MCF 10A (cell line): ENCODE measurements around the gene INS. TPM values are rescaled to one million over a fixed set of nuclear protein-coding genes. Genes with fewer than 3 reads are reported as not detected.
"Not testable (repeated sequence)": the region's sequence is repeated elsewhere in the genome, so short reads cannot be mapped to it uniquely, and the experiment has no call there.

Source experiments
- BruUV-seq: library from RNA; stranded (reverse); fragments of 400-500 nt; replicated peaks from 2 replicates; lab custom pipeline; 2021; lab: Mats Ljungman, UMichigan
- CTCF ChIA-PET: fragments of 300-600 bp; sonication (Branson Sonifier 250); formaldehyde crosslinking; extraction: SDS; loops from one replicate; lab custom pipeline; 2021; ENCODE audit warnings: antibody characterized with exemption, inconsistent platforms; lab: Yijun Ruan, JAX
- POLR2A ChIA-PET: fragments of 300-600, 350-650 bp; sonication (Branson Sonifier 250); formaldehyde crosslinking; extraction: SDS; loops from one replicate; lab custom pipeline; 2020; ENCODE audit warnings: antibody characterized with exemption, inconsistent platforms; lab: Yijun Ruan, JAX
- DNase-seq: peaks from one replicate; pipeline ENCODE4 v3.0.0-alpha.2; 2018; ENCODE audit not compliant: unreplicated experiment
- H3K27ac Mint-ChIP-seq: one replicate; pipeline ENCODE4 v1.8.0; 2022; ENCODE audit warnings: mild to moderate bottlenecking, low read depth, mixed read lengths; ENCODE audit not compliant: unreplicated experiment
- H3K27me3 Mint-ChIP-seq: one replicate; pipeline ENCODE4 v1.8.0; 2022; ENCODE audit warnings: mixed read lengths; ENCODE audit not compliant: insufficient read depth, unreplicated experiment
- H3K36me3 Mint-ChIP-seq: one replicate; pipeline ENCODE4 v1.8.0; 2022; ENCODE audit warnings: mild to moderate bottlenecking, moderate library complexity, mixed read lengths; ENCODE audit not compliant: insufficient read depth, unreplicated experiment
- H3K4me1 Mint-ChIP-seq: one replicate; pipeline ENCODE4 v1.8.0; 2022; ENCODE audit warnings: mixed read lengths; ENCODE audit not compliant: insufficient read depth, unreplicated experiment
- H3K4me3 Mint-ChIP-seq: one replicate; pipeline ENCODE4 v1.8.0; 2022; ENCODE audit warnings: mild to moderate bottlenecking, moderate library complexity, mixed read lengths; ENCODE audit not compliant: unreplicated experiment
- H3K9me3 Mint-ChIP-seq: one replicate; pipeline ENCODE4 v1.8.0; 2022; ENCODE audit warnings: mixed read lengths; ENCODE audit not compliant: unreplicated experiment
- intact Hi-C: fragments of 100-400 bp; cut with micrococcal nuclease; formaldehyde crosslinking; loops from 2 replicates; pipeline ENCODE4 v1.14.1; 2022
- total RNA-seq: library from RNA; stranded (reverse); gene quantifications from 2 replicates; pipeline ENCODE4 v1.2.3, GENCODE V29; 2022
- TF ChIP-seq, protein P1 (sequence below): fragments of 200-600 bp; IDR thresholded peaks from one replicate; pipeline ENCODE4 v1.8.0; 2022; ENCODE audit warnings: antibody characterized with exemption, mild to moderate bottlenecking; ENCODE audit not compliant: unreplicated experiment

INS gene
- total RNA-seq, 1 experiment from 2014 or later: not detected

DNA sequence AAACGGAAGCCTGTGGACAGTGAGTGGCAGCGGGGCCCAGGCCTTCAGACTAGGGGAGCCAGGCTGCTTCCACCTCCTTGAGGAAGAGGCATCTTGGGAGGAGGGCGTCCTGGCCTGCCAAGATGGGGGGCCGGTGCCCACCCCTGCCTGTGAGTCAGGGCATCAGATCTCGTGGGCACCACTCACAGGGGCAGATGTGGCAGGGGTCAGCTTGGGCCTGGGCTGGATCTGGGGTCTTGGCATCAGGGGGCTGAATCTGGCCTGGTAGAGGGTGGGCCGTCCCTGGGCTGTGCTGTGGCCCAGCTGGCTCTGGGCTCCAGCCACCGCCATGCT lies 34.7 kb upstream of the INS start:
- no TSS peak for BruUV-seq
- Mint-ChIP-seq H3K4me1 (peaks cover 24% of the 10 kb centered on the region), H3K27me3 (peaks cover 21% of the 10 kb centered on the region), H3K4me3 (no peak overlapping the region), H3K9me3 (peaks cover under 1% of the 10 kb centered on the region), H3K27ac (no peak overlapping the region), H3K36me3 (no peaks in the 10 kb centered on the region)
- POLR2A ChIA-PET: no interaction called here
- TF ChIP-seq, protein P1, sequence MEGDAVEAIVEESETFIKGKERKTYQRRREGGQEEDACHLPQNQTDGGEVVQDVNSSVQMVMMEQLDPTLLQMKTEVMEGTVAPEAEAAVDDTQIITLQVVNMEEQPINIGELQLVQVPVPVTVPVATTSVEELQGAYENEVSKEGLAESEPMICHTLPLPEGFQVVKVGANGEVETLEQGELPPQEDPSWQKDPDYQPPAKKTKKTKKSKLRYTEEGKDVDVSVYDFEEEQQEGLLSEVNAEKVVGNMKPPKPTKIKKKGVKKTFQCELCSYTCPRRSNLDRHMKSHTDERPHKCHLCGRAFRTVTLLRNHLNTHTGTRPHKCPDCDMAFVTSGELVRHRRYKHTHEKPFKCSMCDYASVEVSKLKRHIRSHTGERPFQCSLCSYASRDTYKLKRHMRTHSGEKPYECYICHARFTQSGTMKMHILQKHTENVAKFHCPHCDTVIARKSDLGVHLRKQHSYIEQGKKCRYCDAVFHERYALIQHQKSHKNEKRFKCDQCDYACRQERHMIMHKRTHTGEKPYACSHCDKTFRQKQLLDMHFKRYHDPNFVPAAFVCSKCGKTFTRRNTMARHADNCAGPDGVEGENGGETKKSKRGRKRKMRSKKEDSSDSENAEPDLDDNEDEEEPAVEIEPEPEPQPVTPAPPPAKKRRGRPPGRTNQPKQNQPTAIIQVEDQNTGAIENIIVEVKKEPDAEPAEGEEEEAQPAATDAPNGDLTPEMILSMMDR: no peak
- CTCF ChIA-PET: interaction anchor here (0.6 to 4.4 kb wide), 11 partner anchors 11 to 231 kb away, joined by 3 to 34 read pairs (median 12); no protein-coding TSS in a partner anchor
- no peak for DNase-seq
- intact Hi-C loops: loop anchor here (1.0 to 5.0 kb wide), 2 partner anchors 29 to 337 kb away; no protein-coding TSS in a partner anchor

DNA sequence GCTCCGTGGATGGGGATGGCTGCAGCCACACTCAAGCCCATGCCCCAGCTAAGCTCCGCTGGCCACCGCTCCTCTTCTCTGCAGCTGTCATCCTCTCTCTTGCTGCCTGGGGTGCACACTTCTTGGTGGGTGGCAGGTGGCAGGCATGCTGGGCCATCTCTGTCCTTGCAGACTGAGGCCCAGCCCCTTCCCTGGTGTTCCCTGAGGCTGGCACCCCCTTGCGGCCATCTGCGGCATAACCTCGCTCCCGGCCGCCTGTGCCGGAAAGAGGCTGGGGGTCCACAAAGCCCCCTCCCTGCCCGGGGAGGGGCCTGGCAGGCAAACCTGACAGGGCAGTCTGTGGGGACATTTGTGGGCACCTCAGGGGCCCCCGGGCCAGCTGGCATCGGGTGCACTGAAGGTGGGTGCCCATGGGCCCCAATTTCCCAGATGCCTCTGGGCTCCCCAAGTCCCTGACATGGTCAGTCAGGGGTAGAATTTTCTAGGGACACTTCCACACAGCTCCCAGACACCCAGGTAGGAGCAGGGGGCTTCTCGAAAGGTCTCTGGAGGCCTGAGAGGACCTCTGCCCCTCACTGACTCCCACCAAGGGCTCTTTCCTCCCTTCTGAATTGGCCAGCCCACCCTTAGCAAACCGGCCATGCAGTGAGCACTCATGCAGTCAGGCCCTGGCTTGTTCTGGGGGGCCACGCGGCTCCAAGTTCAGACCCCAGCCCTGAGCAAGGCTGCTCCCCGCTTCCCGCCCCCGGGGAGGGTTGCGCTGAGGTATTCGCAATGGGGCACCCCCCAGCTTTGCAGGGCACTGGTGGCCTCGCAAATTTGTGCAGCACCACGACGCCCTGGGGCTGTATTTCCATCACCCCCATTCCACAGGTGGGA lies 34.1 kb upstream of the INS start:
- no peaks in the 10 kb centered on the region for H3K36me3 Mint-ChIP-seq
- peaks cover 21% of the 10 kb centered on the region for H3K27me3 Mint-ChIP-seq
- peak; percentile 37 for DNase-seq
- no peak overlapping the region for H3K4me3 Mint-ChIP-seq
- POLR2A ChIA-PET: no interaction called here
- BruUV-seq: no TSS peak
- no peaks in the 10 kb centered on the region for H3K9me3 Mint-ChIP-seq
- TF ChIP-seq, protein P1: peak; percentile 92
- CTCF ChIA-PET: interaction anchor here (0.6 to 4.4 kb wide), 28 partner anchors 10 to 333 kb away, joined by 3 to 34 read pairs (median 4); partner anchors contain the start of genes TH and TSSC4
- H3K4me1 Mint-ChIP-seq: peaks cover 24% of the 10 kb centered on the region
- intact Hi-C loops: loop anchor here (1.0 to 5.0 kb wide), 2 partner anchors 29 to 337 kb away; no protein-coding TSS in a partner anchor
- H3K27ac Mint-ChIP-seq: no peak overlapping the region

DNA sequence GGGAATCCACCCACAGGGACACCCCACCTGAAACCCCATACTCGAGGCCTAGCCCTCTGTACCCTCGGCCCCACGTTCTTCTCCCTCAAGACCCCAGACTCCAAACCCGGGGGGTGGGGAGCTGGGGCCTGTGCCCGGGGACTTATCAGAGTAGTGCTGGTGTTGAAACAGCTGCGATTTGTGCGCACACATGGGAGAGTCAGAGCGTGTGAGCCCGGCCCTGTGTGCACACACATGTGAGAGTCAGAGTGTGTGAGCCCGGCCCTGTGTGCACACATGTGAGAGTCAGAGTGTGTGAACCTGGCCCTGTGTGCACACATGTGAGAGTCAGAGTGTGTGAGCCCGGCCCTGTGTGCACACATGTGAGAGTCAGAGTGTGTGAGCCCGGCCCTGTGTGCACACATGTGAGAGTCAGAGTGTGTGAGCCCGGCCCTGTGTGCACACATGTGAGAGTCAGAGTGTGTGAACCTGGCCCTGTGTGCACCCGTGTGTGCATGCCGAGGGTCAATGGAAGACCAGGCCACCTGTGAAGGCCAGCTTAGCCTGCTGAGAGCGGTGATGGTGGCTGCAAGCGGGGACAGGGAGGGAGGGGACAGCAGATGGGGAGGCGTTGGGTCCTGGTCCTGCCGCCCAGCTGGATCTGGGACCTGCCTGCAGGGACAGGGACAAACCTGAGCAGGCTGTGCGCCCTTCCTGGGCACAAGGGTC lies 33.0 kb upstream of the INS start:
- H3K36me3 Mint-ChIP-seq, DNase-seq, H3K27ac Mint-ChIP-seq, BruUV-seq, H3K4me3 Mint-ChIP-seq, intact Hi-C loops, H3K9me3 Mint-ChIP-seq: not testable (repeated sequence)
- H3K4me1 Mint-ChIP-seq: peaks cover 24% of the 10 kb centered on the region
- ChIA-PET CTCF (interaction anchor here (0.6 to 4.4 kb wide), 28 partner anchors 9 to 670 kb away, joined by 3 to 34 read pairs (median 5); partner anchors contain the start of gene TSSC4), POLR2A (interaction anchor here (0.9 to 1.2 kb wide), 4 partner anchors 18 to 207 kb away, joined by 3 to 6 read pairs (median 4); partner anchors contain the start of gene TSSC4)
- peaks cover 21% of the 10 kb centered on the region for H3K27me3 Mint-ChIP-seq

DNA sequence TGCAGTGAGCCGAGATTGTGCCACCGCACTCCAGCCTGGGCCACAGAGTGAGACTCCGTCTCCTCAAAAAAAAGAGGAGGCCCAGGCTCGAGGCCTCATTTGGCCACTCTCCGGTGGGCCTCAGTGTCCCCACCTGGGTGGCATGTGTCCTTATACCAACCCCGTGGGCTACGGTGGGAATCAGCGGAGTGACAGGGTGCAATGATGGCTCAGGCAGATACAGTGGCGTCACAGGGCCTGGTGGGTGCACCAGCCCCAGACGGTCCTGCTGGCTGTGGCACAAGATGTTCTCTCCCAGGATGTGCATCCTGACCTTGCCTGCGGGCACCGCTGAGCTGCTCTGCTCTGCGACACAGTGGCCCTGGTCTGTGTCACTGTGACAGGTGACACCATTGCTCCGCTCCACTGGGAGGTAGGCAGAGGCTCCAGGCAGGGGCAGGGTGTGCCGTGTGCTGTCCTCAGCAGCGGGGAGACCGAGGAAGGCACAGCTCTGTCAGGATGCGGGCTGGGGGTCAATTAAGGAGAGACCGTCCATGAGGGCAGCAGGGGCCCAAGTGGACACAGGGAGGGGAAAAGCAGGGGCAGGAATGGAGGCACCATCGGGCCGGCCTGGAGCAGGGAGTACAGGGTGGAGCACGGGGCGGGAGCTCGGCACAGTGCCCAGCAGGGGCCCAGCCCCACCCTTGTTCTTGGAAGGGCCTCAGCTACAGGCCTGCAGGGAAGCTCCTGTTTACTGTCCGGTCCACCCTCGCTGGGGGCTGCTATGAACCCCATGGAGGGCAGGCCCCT lies 32.3 kb upstream of the INS start:
- no peak overlapping the region for H3K27ac Mint-ChIP-seq
- no TSS peak for BruUV-seq
- ChIA-PET POLR2A (interaction anchor here (0.9 to 1.2 kb wide), 4 partner anchors 18 to 207 kb away, joined by 3 to 6 read pairs (median 4); partner anchors contain the start of gene TSSC4), CTCF (interaction anchor here (0.6 to 4.4 kb wide), 17 partner anchors 8 to 671 kb away, joined by 3 to 34 read pairs (median 6); partner anchors contain the start of gene TSSC4)
- no peaks in the 10 kb centered on the region for H3K36me3 Mint-ChIP-seq
- no peak overlapping the region for H3K4me3 Mint-ChIP-seq
- TF ChIP-seq, protein P1: no peak
- intact Hi-C loops: no loop called here
- peaks cover 24% of the 10 kb centered on the region for H3K4me1 Mint-ChIP-seq
- DNase-seq: peak; percentile 54
- H3K27me3 Mint-ChIP-seq: peaks cover 21% of the 10 kb centered on the region
- no peaks in the 10 kb centered on the region for H3K9me3 Mint-ChIP-seq
